Spleen (tissue), 7 donors: ENCODE data around the gene PCNX3.

ENCODE experiments used
- POLR2AphosphoS5 ChIP-seq, 3 donors: sonication (generic); formaldehyde crosslinking; IDR thresholded peaks; one replicate each; pipeline ENCODE4 v1.5.1; 2017; ENCODE audit warnings: antibody characterized with exemption in 3 of 3
- TF ChIP-seq, protein P1 (sequence below), 11 experiments: fragments of 200-600 bp in 7 of 11; fragments of 450-650 bp in 4 of 11; sonication (generic) in 4 of 11; IDR thresholded peaks in 8 of 11; conservative IDR thresholded peaks in 3 of 11; 1 replicate in 7 of 11; 2 replicates in 4 of 11; pipeline versions ENCODE4 v1.4.0 to v1.8.0; 2016 to 2021; ENCODE audit warnings: antibody characterized with exemption in 11 of 11, inconsistent platforms in 4 of 11, mild to moderate bottlenecking in 1 of 11
- donor health status: DM: no; HTN: no; CAD: no; lungs with moderate emphysema.
- donor health status: DM: no; HTN: no; CAD: no.
- donor health status: DM: no; HTN: no; CAD: no.

DNA sequence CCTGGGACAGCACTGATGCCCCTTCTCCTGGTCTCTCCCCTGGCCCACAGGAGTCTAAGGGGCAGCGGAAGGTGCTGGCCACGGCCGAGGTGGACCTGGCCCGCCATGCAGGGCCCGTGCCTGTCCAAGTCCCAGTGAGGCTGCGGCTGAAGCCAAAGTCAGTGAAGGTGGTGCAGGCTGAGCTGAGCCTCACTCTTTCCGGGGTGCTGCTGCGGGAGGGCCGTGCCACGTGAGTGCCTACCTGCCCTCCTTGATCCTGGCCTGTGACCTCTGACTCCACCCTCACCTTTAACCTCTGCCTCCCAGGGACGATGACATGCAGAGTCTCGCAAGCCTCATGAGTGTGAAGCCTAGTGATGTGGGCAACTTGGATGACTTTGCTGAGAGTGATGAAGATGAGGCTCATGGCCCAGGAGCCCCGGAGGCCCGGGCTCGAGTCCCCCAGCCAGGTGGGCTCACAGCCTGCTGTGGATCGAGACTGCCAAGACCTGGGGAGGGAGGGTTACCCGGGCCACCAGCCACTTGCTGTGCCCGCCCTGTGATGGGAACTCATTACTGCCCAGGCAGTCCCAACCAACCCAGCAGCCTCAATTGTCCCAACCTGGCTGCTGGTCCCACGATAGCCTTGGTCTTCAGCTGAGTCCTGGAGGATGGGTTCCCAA, 35.4 kb upstream of the PCNX3 start:
- TF ChIP-seq, protein P1, sequence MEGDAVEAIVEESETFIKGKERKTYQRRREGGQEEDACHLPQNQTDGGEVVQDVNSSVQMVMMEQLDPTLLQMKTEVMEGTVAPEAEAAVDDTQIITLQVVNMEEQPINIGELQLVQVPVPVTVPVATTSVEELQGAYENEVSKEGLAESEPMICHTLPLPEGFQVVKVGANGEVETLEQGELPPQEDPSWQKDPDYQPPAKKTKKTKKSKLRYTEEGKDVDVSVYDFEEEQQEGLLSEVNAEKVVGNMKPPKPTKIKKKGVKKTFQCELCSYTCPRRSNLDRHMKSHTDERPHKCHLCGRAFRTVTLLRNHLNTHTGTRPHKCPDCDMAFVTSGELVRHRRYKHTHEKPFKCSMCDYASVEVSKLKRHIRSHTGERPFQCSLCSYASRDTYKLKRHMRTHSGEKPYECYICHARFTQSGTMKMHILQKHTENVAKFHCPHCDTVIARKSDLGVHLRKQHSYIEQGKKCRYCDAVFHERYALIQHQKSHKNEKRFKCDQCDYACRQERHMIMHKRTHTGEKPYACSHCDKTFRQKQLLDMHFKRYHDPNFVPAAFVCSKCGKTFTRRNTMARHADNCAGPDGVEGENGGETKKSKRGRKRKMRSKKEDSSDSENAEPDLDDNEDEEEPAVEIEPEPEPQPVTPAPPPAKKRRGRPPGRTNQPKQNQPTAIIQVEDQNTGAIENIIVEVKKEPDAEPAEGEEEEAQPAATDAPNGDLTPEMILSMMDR (IDR thresholded peaks at IDR 0.05 in 8 of 11, conservative IDR thresholded peaks at IDR 0.05 in 3 of 11) = no peak
- TF ChIP-seq POLR2AphosphoS5 (IDR thresholded peaks at IDR 0.05) = peak; percentile 7 to 72 (median 40)
